Tibial nerve (tissue), 4 donors: ENCODE measurements around the gene AKT3. TPM values are rescaled to one million over a fixed set of nuclear protein-coding genes. Genes with fewer than 3 reads are reported as not detected.

ENCODE experiments used
- DNase-seq, 2 donors: peaks; one replicate each; pipeline ENCODE4 v3.0.0-alpha.2; 2019; ENCODE audit warnings: low spot score in 2 of 2
- H3K27ac ChIP-seq, 4 donors: fragments of 200-600 bp; sonication (generic) in 3 of 4; one replicate each; pipeline ENCODE4 v1.5.1; 2017 to 2019; ENCODE audit warnings: mild to moderate bottlenecking in 1 of 4
- H3K27me3 ChIP-seq, 2 donors: fragments of 200-600 bp; sonication (generic) in 1 of 2; one replicate each; pipeline versions ENCODE4 v1.5.1 to v1.6.0; 2017 to 2019
- H3K36me3 ChIP-seq, 3 donors: fragments of 200-600 bp; sonication (generic); one replicate each; pipeline ENCODE4 v1.5.1; 2018 to 2019
- H3K4me1 ChIP-seq, 4 donors: fragments of 200-600 bp; sonication (generic) in 3 of 4; one replicate each; pipeline ENCODE4 v1.5.1; 2017 to 2019
- H3K4me3 ChIP-seq, 4 donors: fragments of 200-600 bp; sonication (generic) in 3 of 4; one replicate each; pipeline ENCODE4 v1.5.1; 2017 to 2019; ENCODE audit warnings: mild to moderate bottlenecking in 1 of 4, moderate library complexity in 1 of 4
- H3K9me3 ChIP-seq, 4 donors: fragments of 200-600 bp; sonication (generic) in 3 of 4; one replicate each; pipeline ENCODE4 v1.5.1; 2017 to 2019
- CTCF ChIP-seq, 5 experiments: fragments of 200-600 bp in 3 of 5; fragments of 450-650 bp in 2 of 5; sonication (generic) in 3 of 5; IDR thresholded peaks; one replicate each; pipeline ENCODE4 v1.5.1; 2016 to 2019; ENCODE audit warnings: antibody characterized with exemption in 5 of 5, mild to moderate bottlenecking in 3 of 5, moderate library complexity in 2 of 5
- EP300 ChIP-seq, 2 donors: sonication (generic); formaldehyde crosslinking; IDR thresholded peaks; one replicate each; pipeline ENCODE4 v1.6.1; 2017; ENCODE audit warnings: antibody characterized with exemption in 2 of 2, mild to moderate bottlenecking in 1 of 2
- POLR2A ChIP-seq, 2 donors: fragments of 450-650 bp; IDR thresholded peaks; one replicate each; pipeline ENCODE4 v1.6.1; 2017; ENCODE audit warnings: antibody characterized with exemption in 2 of 2, mild to moderate bottlenecking in 2 of 2, moderate library complexity in 2 of 2
- WGBS, 2 donors: methylation state at CpG; one replicate each; pipeline ENCODE4 v1.1.5; 2018; 5-methylcytosine and 5-hydroxymethylcytosine counted together
- total RNA-seq, 4 donors: library from RNA; depleted of rRNA; stranded (reverse); fragments of >200 nt; gene quantifications; one replicate each; pipeline ENCODE4 v1.1.0, GENCODE V29; 2016

AKT3 gene
- total RNA-seq, 4 donors from 2014 or later, result 58.8 to 76.0 (median 69.2) TPM

DNA sequence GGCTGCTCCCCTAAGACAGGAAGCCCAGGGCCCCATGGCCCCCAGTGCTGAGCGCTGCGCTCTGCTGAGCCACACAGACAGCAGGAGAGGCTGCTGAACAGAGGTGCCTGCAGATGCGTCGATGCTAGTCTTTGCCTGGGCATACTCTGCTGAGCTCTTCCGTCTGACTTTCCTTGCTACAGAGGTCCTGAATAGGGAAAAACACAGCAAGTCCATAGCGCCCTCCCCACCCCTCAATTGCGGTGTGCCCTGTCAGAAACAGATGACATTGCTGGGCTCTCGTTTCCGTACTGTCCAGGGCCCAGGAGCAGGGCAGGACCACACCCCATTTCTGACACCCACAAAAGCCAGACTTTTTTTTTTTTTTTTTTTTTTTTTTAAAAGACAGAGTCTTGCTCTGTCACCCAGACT, 341.7 kb downstream of the AKT3 start:
- Histone ChIP-seq H3K4me1 (no peaks in the 10 kb centered on the region), H3K4me3 (no peak overlapping the region), H3K9me3 (no peaks in the 10 kb centered on the region), H3K27ac (no peak overlapping the region), H3K27me3 (no peaks in the 10 kb centered on the region), H3K36me3 (peaks cover 0 to 78% (median 0%) of the 10 kb centered on the region in 3 donors)
- WGBS, 2 donors, result 82 to 83% methylated on average over 9 of the region's 9 CpGs
- TF ChIP-seq POLR2A (IDR thresholded peaks at IDR 0.05), result no peak
- no peak for TF ChIP-seq CTCF (IDR thresholded peaks at IDR 0.05)
- TF ChIP-seq EP300 (IDR thresholded peaks at IDR 0.05), result no peak
- DNase-seq, result no peak

- Histone ChIP-seq H3K27ac (no peak overlapping the region), H3K36me3 (peaks cover 0 to 80% (median 0%) of the 10 kb centered on the region in 3 donors), H3K27me3 (no peaks in the 10 kb centered on the region), H3K4me3 (no peak overlapping the region), H3K4me1 (no peaks in the 10 kb centered on the region), H3K9me3 (no peaks in the 10 kb centered on the region)
- 73 to 84% methylated on average over 8 of the region's 8 CpGs for WGBS, 2 donors
- no peak for DNase-seq
- TF ChIP-seq POLR2A (IDR thresholded peaks at IDR 0.05) (no peak), CTCF (IDR thresholded peaks at IDR 0.05) (no peak), EP300 (IDR thresholded peaks at IDR 0.05) (no peak)
These were observed 342.3 kb downstream of the AKT3 start for GRCh38 chr1:243507672-243508302.

GRCh38 chr1:243507001-243507671, 342.9 kb downstream of the AKT3 start:
- DNase-seq, result no peak
- Histone ChIP-seq H3K4me3 (no peak overlapping the region), H3K27ac (no peak overlapping the region), H3K9me3 (no peaks in the 10 kb centered on the region), H3K27me3 (no peaks in the 10 kb centered on the region), H3K4me1 (no peaks in the 10 kb centered on the region), H3K36me3 (peaks cover 0 to 83% (median 0%) of the 10 kb centered on the region in 3 donors)
- TF ChIP-seq POLR2A (IDR thresholded peaks at IDR 0.05) (no peak), EP300 (IDR thresholded peaks at IDR 0.05) (no peak), CTCF (IDR thresholded peaks at IDR 0.05) (no peak)
- 78 to 84% methylated on average over 5 of the region's 5 CpGs for WGBS, 2 donors

- WGBS, 2 donors, result 52% methylated on average over 10 of the region's 10 CpGs
- Histone ChIP-seq H3K4me1 (peaks cover 0 to 3% (median 0%) of the 10 kb centered on the region in 4 donors), H3K9me3 (no peaks in the 10 kb centered on the region), H3K27me3 (no peaks in the 10 kb centered on the region), H3K4me3 (no peak overlapping the region), H3K36me3 (peaks cover 0 to 74% (median 0%) of the 10 kb centered on the region in 3 donors), H3K27ac (no peak overlapping the region)
- DNase-seq, result no peak
- TF ChIP-seq CTCF (IDR thresholded peaks at IDR 0.05) (no peak), POLR2A (IDR thresholded peaks at IDR 0.05) (no peak), EP300 (IDR thresholded peaks at IDR 0.05) (no peak)
These were observed 343.9 kb downstream of the AKT3 start for GRCh38 chr1:243505986-243506689.

GRCh38 chr1:243503155-243503554, 346.9 kb downstream of the AKT3 start:
- DNase-seq, result no peak

More at GRCh38 chr1:243503155-243503554, 346.9 kb downstream of the AKT3 start:
- H3K27me3 ChIP-seq, result no peaks in the 10 kb centered on the region
- no peak overlapping the region for H3K27ac ChIP-seq
- peaks cover 0 to 67% (median 0%) of the 10 kb centered on the region in 3 donors for H3K36me3 ChIP-seq
- H3K4me3 ChIP-seq, result no peak overlapping the region
- H3K4me1 ChIP-seq, result peaks cover 0 to 5% (median 0%) of the 10 kb centered on the region in 4 donors
- H3K9me3 ChIP-seq, result no peaks in the 10 kb centered on the region
- 52 to 58% methylated on average over 8 of the region's 8 CpGs for WGBS, 2 donors
- TF ChIP-seq POLR2A (IDR thresholded peaks at IDR 0.05), result no peak
- no peak for TF ChIP-seq CTCF (IDR thresholded peaks at IDR 0.05)
